ENCODE data around the gene BAIAP2. TPM values are rescaled to one million over a fixed set of nuclear protein-coding genes. Genes with fewer than 3 reads are reported as not detected.

BAIAP2 gene
- total RNA-seq, 1 donor from 2014 or later = 51.4 TPM

GRCh38 chr17:81165246-81166032, 130.5 kb downstream of the BAIAP2 start, which contains the start of gene PVALEF:
PVALEF (plus strand) TSS chr17:81165507; CDS start chr17:81181227, 15,720 bp downstream.
- peak within 1 kb of the TSS; percentile 66 for H3K4me2 ChIP-seq (ENCODE audit: low read length)
- no peak within 1 kb of the TSS for H3K4me3 ChIP-seq (ENCODE audit: insufficient read depth, low read depth, low read length)
- H3K9ac ChIP-seq (ENCODE audit: low read length) = no peak within 1 kb of the TSS
- Mint-ChIP-seq H3K27me3 (ENCODE audit: low read depth, unreplicated experiment) (peaks cover 21% of the 10 kb centered on the region), H3K4me3 (ENCODE audit: unreplicated experiment) (no peak within 1 kb of the TSS), H3K27ac (ENCODE audit: unreplicated experiment) (no peak within 1 kb of the TSS), H3K9me3 (ENCODE audit: unreplicated experiment) (no peaks in the 10 kb centered on the region), H3K36me3 (ENCODE audit: low read depth, unreplicated experiment) (no peaks in the 10 kb centered on the region), H3K4me1 (ENCODE audit: low read depth, unreplicated experiment) (no peaks in the 10 kb centered on the region)
- H3K79me2 ChIP-seq (ENCODE audit: insufficient read depth, low read length) = no peaks in the 10 kb centered on the region
- H3K4me1 ChIP-seq (ENCODE audit: insufficient read depth, low read length) = no peaks in the 10 kb centered on the region
- H4K20me1 ChIP-seq (ENCODE audit: insufficient read depth, low read length) = no peaks in the 10 kb centered on the region
- no peak for TF ChIP-seq EZH2 (IDR thresholded peaks at IDR 0.05; ENCODE audit: insufficient read depth, low read length)
- TF ChIP-seq, protein P1, sequence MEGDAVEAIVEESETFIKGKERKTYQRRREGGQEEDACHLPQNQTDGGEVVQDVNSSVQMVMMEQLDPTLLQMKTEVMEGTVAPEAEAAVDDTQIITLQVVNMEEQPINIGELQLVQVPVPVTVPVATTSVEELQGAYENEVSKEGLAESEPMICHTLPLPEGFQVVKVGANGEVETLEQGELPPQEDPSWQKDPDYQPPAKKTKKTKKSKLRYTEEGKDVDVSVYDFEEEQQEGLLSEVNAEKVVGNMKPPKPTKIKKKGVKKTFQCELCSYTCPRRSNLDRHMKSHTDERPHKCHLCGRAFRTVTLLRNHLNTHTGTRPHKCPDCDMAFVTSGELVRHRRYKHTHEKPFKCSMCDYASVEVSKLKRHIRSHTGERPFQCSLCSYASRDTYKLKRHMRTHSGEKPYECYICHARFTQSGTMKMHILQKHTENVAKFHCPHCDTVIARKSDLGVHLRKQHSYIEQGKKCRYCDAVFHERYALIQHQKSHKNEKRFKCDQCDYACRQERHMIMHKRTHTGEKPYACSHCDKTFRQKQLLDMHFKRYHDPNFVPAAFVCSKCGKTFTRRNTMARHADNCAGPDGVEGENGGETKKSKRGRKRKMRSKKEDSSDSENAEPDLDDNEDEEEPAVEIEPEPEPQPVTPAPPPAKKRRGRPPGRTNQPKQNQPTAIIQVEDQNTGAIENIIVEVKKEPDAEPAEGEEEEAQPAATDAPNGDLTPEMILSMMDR (IDR thresholded peaks at IDR 0.05; ENCODE audit: insufficient read depth, low read depth, low read length) = no peak
- FAIRE-seq (no peak), DNase-seq (ENCODE audit: low read depth) (no peak)
- no peaks in the 10 kb centered on the region for H3K9me3 ChIP-seq (ENCODE audit: insufficient read depth, low read depth, low read length)
- H3K27me3 ChIP-seq (ENCODE audit: insufficient read depth, low read length) = peaks cover 5% of the 10 kb centered on the region
- peak within 1 kb of the TSS; percentile 18 for H2AFZ ChIP-seq (ENCODE audit: low read depth, low read length)
- H3K27ac ChIP-seq (ENCODE audit: low read depth, low read length) = no peak within 1 kb of the TSS
- no peaks in the 10 kb centered on the region for H3K36me3 ChIP-seq (ENCODE audit: insufficient read depth, low read length)

DNA sequence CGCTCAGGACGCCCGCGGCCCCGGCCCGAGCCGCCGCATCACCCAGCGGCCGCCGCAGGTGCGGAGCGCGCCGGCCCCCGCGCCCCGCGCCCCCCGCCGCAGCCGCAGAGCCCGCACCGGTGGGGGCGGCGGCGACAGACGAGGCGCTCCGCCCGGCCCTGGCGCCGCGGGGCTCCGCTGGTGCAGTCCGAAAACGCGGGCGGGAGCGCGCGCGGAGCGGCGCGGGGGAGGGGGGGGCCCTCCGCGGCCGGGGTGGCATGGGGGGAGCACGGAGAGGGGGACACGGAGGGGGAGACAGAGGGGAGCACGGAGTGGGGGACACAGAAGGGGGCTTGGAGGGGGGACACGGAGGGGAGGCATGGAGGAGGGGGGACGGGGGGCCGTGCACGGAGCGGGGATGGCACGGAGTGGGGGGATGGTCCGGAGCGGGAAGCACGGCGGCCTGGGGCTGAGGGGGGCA, 131.1 kb downstream of the BAIAP2 start, which contains the start of gene AATK:
AATK (minus strand) TSS at position 189 of the 460 bp plus-strand sequence. CDS start 229 bp downstream, outside the sequence.
- peaks cover 19% of the 10 kb centered on the region for H3K27me3 Mint-ChIP-seq (ENCODE audit: low read depth, unreplicated experiment)
- peak within 1 kb of the TSS; percentile 18 for H2AFZ ChIP-seq (ENCODE audit: low read depth, low read length)
- no peaks in the 10 kb centered on the region for H3K36me3 ChIP-seq (ENCODE audit: insufficient read depth, low read length)
- FAIRE-seq = no peak
- H3K9me3 Mint-ChIP-seq (ENCODE audit: unreplicated experiment) = no peaks in the 10 kb centered on the region
- H3K4me1 ChIP-seq (ENCODE audit: insufficient read depth, low read length) = no peaks in the 10 kb centered on the region
- H3K4me2 ChIP-seq (ENCODE audit: low read length) = peak within 1 kb of the TSS; percentile 66
- no peak within 1 kb of the TSS for H3K27ac Mint-ChIP-seq (ENCODE audit: unreplicated experiment)
- DNase-seq (ENCODE audit: low read depth) = no peak
- H3K36me3 Mint-ChIP-seq (ENCODE audit: low read depth, unreplicated experiment) = no peaks in the 10 kb centered on the region
- H3K9ac ChIP-seq (ENCODE audit: low read length) = no peak within 1 kb of the TSS
- no peaks in the 10 kb centered on the region for H4K20me1 ChIP-seq (ENCODE audit: insufficient read depth, low read length)
- H3K4me3 Mint-ChIP-seq (ENCODE audit: unreplicated experiment) = no peak within 1 kb of the TSS
- H3K27ac ChIP-seq (ENCODE audit: low read depth, low read length) = no peak within 1 kb of the TSS
- H3K79me2 ChIP-seq (ENCODE audit: insufficient read depth, low read length) = no peaks in the 10 kb centered on the region
- TF ChIP-seq EZH2 (IDR thresholded peaks at IDR 0.05; ENCODE audit: insufficient read depth, low read length) = no peak
- TF ChIP-seq, protein P1 (IDR thresholded peaks at IDR 0.05; ENCODE audit: insufficient read depth, low read depth, low read length) = no peak
- H3K9me3 ChIP-seq (ENCODE audit: insufficient read depth, low read depth, low read length) = no peaks in the 10 kb centered on the region
- H3K4me3 ChIP-seq (ENCODE audit: insufficient read depth, low read depth, low read length) = no peak within 1 kb of the TSS
- no peaks in the 10 kb centered on the region for H3K4me1 Mint-ChIP-seq (ENCODE audit: low read depth, unreplicated experiment)
- peaks cover 5% of the 10 kb centered on the region for H3K27me3 ChIP-seq (ENCODE audit: insufficient read depth, low read length)

Small RNA genes within 50 kb of the gene (microRNA-seq; reads per million reads assigned to microRNA genes)
- gene MIR1250 (4.4 reads per million, percentile 16 among the genes with 10 or more reads in this experiment), gene MIR3065 (not detected), gene MIR338 (not detected), gene MIR657 (not detected)

Other genes with a start within 250 kb of the BAIAP2 start
- 16.8 and 19.0 TPM in 2 replicates for gene CHMP6, start 43.3 kb upstream of the BAIAP2 start, total RNA-seq
- not detected in 2 replicates for gene PVALEF, start 130.4 kb downstream of the BAIAP2 start, total RNA-seq
- 0.41 and 0.54 TPM in 2 replicates for gene AATK, start 131.1 kb downstream of the BAIAP2 start, total RNA-seq
- gene CEP131, start 187.8 kb downstream of the BAIAP2 start, total RNA-seq = 5.8 and 5.9 TPM in 2 replicates
- gene TEPSIN, start 203.9 kb downstream of the BAIAP2 start, total RNA-seq = 26.4 and 28.7 TPM in 2 replicates
- 52.6 and 67.2 TPM in 2 replicates for gene NDUFAF8, start 204.2 kb downstream of the BAIAP2 start, total RNA-seq